Neural cell (in vitro differentiated cells): Measurements from ENCODE around the gene PTPRN2.

Experiments
- CTCF ChIP-seq: fragments of 450-650 bp; IDR thresholded peaks from 2 replicates; pipeline ENCODE4 v1.5.1; 2014; ENCODE audit warnings: antibody characterized with exemption, mild to moderate bottlenecking, moderate library complexity; ENCODE audit not compliant: poor library complexity, severe bottlenecking
- EP300 ChIP-seq: fragments of 450-650 bp; conservative IDR thresholded peaks from 2 replicates; pipeline ENCODE4 v1.6.1; 2014; ENCODE audit warnings: antibody characterized with exemption, mild to moderate bottlenecking, moderate library complexity; ENCODE audit not compliant: poor library complexity, severe bottlenecking
- EZH2 ChIP-seq: fragments of 200-600, 300-800 bp; shearing (Covaris generic), sonication (generic); IDR thresholded peaks from 2 replicates; pipeline ENCODE4 v1.6.1; 2014; ENCODE audit warnings: antibody characterized with exemption, low read length, borderline replicate concordance, mild to moderate bottlenecking; ENCODE audit not compliant: insufficient read depth, poor library complexity, severe bottlenecking
- POLR2AphosphoS5 ChIP-seq: IDR thresholded peaks from 2 replicates; pipeline ENCODE4 v1.6.1; 2012
- RAD21 ChIP-seq: fragments of 450-650 bp; conservative IDR thresholded peaks from 2 replicates; pipeline ENCODE4 v1.6.1; 2014; ENCODE audit warnings: antibody characterized with exemption, mild to moderate bottlenecking, moderate library complexity
- SMC3 ChIP-seq: fragments of 450-650 bp; conservative IDR thresholded peaks from 2 replicates; pipeline ENCODE4 v1.6.1; 2014; ENCODE audit warnings: antibody characterized with exemption, mild to moderate bottlenecking, moderate library complexity; ENCODE audit not compliant: poor library complexity
- TAF1 ChIP-seq: IDR thresholded peaks from 2 replicates; pipeline ENCODE4 v1.6.1; 2012; ENCODE audit warnings: low read depth

GRCh38 chr7:158274404-158274811 is 313.2 kb downstream of the PTPRN2 start:
- TF ChIP-seq TAF1 (no peak), CTCF (no peak), POLR2AphosphoS5 (no peak), EZH2 (no peak), SMC3 (no peak), RAD21 (no peak), EP300 (no peak)
